NT2/D1 (cell line): Measurements from ENCODE around the gene SORCS3.

Experiments used
- DNase-seq: peaks from one replicate; pipeline ENCODE4 v3.0.0-alpha.2; 2011; ENCODE audit warnings: low read depth, low spot score
- H3K27me3 ChIP-seq: 2 replicates; pipeline ENCODE4 v1.6.0; 2011; ENCODE audit warnings: mild to moderate bottlenecking; ENCODE audit not compliant: insufficient read length, insufficient read depth
- H3K36me3 ChIP-seq: 2 replicates; pipeline ENCODE4 v1.6.1; 2011; ENCODE audit warnings: mild to moderate bottlenecking, low read length, mixed read lengths; ENCODE audit not compliant: insufficient read depth, insufficient read length
- H3K4me1 ChIP-seq: 2 replicates; pipeline ENCODE4 v1.5.1; 2011; ENCODE audit not compliant: insufficient read depth, insufficient read length
- H3K4me3 ChIP-seq: 2 replicates; pipeline ENCODE4 v1.5.1; 2011; ENCODE audit warnings: low read depth; ENCODE audit not compliant: insufficient read length
- H3K9ac ChIP-seq: 2 replicates; pipeline ENCODE4 v1.6.0; 2011; ENCODE audit warnings: low read depth; ENCODE audit not compliant: insufficient read length
- H3K9me3 ChIP-seq: 2 replicates; pipeline ENCODE4 v1.5.1; 2011; ENCODE audit warnings: mild to moderate bottlenecking, low read length; ENCODE audit not compliant: insufficient read depth
- SUZ12 ChIP-seq: IDR thresholded peaks from 2 replicates; pipeline ENCODE4 v1.6.1; 2011; ENCODE audit not compliant: insufficient read length, insufficient read depth; ENCODE audit errors: extremely low read depth
- YY1 ChIP-seq: IDR thresholded peaks from 2 replicates; pipeline ENCODE4 v1.6.1; 2011; ENCODE audit not compliant: insufficient read length, insufficient read depth
- ZNF274 ChIP-seq: IDR thresholded peaks from 2 replicates; pipeline ENCODE4 v1.6.1; 2011; ENCODE audit warnings: mild to moderate bottlenecking, low read depth, low read length

SORCS3 gene

DNA sequence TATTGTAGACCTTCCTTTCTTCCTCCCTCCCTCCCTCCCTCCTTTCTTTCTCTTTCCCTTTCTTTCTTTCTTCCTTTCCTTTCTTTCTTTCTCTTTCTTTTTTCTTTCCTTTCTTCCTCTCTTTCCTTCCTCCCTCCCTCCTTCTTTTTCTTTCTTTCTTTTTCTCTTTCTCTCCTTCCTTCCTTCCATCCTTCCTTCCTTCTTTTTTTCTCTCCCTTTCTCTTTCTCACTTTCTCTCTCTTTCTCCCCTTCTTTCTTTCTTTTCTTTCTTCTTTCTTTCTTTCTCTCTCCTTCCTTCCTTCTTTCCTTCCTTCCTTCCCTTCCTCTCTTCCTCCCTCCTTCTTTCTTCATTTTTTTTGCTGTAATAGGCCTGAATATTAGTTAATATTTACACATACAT lies 638.0 kb downstream of the SORCS3 start:
- no peak overlapping the region for H3K9ac ChIP-seq
- no peak overlapping the region for H3K4me3 ChIP-seq
- H3K27me3 ChIP-seq: no peaks in the 10 kb centered on the region
- no peaks in the 10 kb centered on the region for H3K36me3 ChIP-seq
- no peak for TF ChIP-seq SUZ12
- TF ChIP-seq ZNF274: no peak
- TF ChIP-seq YY1: no peak
- DNase-seq: no peak
- H3K4me1 ChIP-seq: no peaks in the 10 kb centered on the region
- H3K9me3 ChIP-seq: no peaks in the 10 kb centered on the region

DNA sequence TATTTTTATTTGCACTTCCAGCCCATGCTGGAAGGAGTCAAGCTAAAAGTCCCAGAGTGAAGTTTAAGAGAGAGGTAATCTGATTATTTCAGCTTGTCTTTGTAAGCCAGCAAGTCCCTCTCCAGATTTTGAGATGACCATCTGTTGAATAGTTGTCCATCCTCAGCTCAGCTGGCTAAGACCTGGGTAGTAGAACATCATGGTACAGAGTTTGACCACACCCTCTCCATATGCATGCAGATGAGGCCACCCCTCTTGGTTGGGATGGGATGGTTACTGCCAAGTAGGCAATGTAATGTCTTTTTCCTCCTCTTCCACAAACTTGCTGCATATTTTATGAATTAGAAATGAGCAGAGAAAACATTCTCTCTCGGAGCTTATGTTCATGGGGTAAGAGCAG lies 639.8 kb downstream of the SORCS3 start:
- Histone ChIP-seq H3K4me3 (no peak overlapping the region), H3K9ac (no peak overlapping the region), H3K27me3 (no peaks in the 10 kb centered on the region), H3K36me3 (no peaks in the 10 kb centered on the region), H3K9me3 (no peaks in the 10 kb centered on the region), H3K4me1 (no peaks in the 10 kb centered on the region)
- TF ChIP-seq SUZ12 (no peak), ZNF274 (no peak), YY1 (no peak)
- DNase-seq: no peak

DNA sequence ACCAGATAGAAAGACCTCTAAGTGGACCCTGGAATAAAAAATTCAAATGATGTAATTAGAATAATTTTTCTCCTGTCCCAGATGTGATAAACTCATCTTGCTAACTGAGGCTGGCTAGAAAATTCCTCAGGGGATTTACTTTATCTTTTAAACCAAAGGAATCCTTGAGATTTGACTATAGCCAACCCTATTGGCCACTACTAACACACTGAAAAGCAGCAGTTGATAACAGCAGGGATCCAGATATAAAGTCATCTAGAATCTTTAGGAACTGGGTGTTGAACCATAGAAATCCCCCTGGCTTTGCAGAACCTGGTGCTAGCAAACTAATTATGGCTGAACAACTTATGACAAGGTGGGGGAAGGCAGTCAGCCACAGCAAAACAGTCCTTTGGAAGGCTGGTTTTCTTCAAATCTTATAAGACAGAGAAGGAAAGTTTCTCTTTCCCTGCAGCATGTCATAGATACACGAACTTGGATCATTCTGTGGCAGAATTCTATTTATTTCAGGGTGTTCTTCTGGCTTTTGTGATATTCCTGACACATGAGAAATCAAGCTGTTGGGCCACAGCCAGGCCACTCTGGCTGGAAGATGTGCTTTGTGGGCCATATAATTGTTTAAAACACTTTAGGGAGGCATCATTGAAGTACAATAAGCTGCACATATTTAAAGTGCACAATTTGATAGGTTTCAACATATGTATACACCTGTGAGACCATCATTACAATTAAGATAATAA lies 643.6 kb downstream of the SORCS3 start:
- H3K27me3 ChIP-seq: no peaks in the 10 kb centered on the region
- no peak for DNase-seq
- no peak for TF ChIP-seq SUZ12
- TF ChIP-seq YY1: no peak
- no peak for TF ChIP-seq ZNF274
- H3K9ac ChIP-seq: no peak overlapping the region
- no peaks in the 10 kb centered on the region for H3K9me3 ChIP-seq
- H3K4me3 ChIP-seq: no peak overlapping the region
- H3K4me1 ChIP-seq: no peaks in the 10 kb centered on the region
- no peaks in the 10 kb centered on the region for H3K36me3 ChIP-seq

DNA sequence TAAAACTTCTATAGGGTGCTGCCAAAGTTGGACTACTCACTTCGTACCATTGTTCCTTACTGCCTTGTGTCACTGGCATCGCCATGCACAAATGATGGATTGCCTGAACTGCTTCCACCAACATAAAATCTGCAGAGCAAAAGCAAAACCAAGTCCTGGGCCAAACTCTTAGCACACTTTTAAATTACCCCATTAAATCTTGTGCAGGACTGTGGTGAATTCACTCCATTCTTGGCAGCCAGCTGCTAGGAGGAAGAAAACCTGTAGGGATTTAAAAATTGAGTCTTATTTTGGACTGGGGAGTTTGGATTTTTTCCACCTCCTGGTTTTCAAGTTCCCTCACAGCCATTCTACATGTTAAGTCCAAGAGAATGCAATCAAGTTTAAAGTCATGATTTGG lies 646.9 kb downstream of the SORCS3 start:
- no peak overlapping the region for H3K4me3 ChIP-seq
- DNase-seq: no peak
- H3K36me3 ChIP-seq: no peaks in the 10 kb centered on the region
- no peaks in the 10 kb centered on the region for H3K27me3 ChIP-seq
- H3K9ac ChIP-seq: no peak overlapping the region
- no peaks in the 10 kb centered on the region for H3K9me3 ChIP-seq
- TF ChIP-seq SUZ12: no peak
- TF ChIP-seq YY1: no peak
- no peak for TF ChIP-seq ZNF274
- no peaks in the 10 kb centered on the region for H3K4me1 ChIP-seq

DNA sequence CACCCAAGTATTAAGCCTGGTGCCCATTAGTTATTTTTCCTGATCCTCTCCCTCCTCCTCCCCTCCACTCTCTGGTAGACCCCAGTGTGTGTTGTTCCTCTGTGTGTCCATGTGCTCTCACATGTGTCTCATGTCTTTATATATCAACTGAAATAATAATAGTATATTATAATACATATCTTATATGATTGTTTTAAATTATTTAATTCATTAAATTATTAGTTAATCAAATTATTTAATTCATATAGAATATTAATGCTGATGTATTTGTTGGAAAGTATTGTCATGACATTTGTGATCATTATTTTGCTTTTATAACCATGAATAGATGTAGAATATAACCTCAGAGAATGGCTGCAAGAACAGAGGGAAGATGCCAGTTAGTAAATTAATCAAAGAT lies 647.5 kb downstream of the SORCS3 start:
- no peak for TF ChIP-seq YY1
- TF ChIP-seq SUZ12: no peak
- TF ChIP-seq ZNF274: no peak
- DNase-seq: no peak
- no peaks in the 10 kb centered on the region for H3K36me3 ChIP-seq
- H3K27me3 ChIP-seq: no peaks in the 10 kb centered on the region
- H3K4me1 ChIP-seq: no peaks in the 10 kb centered on the region
- no peaks in the 10 kb centered on the region for H3K9me3 ChIP-seq
- no peak overlapping the region for H3K4me3 ChIP-seq
- no peak overlapping the region for H3K9ac ChIP-seq

DNA sequence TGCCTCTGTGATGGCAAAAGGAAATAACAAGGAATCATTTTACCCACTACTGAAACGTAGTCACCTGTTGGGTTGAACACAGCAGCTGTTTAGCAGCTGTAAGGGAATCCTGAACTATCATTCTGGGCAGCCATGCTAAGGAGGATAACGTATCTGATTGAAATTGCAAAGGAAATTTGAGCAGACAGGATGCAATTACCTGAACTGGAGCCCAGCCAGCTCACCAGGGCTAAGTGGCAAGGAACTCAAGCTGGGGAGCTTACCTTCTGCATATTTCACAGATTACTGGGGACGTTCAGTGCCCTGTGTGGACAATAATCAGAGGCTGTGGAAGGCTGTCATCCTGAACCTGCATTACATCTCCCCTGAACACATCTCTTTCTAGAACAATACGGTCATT lies 650.5 kb downstream of the SORCS3 start:
- DNase-seq: no peak
- no peak overlapping the region for H3K9ac ChIP-seq
- TF ChIP-seq ZNF274: no peak
- no peak for TF ChIP-seq SUZ12
- TF ChIP-seq YY1: no peak
- H3K36me3 ChIP-seq: no peaks in the 10 kb centered on the region
- H3K4me3 ChIP-seq: no peak overlapping the region
- no peaks in the 10 kb centered on the region for H3K9me3 ChIP-seq
- no peaks in the 10 kb centered on the region for H3K27me3 ChIP-seq
- no peaks in the 10 kb centered on the region for H3K4me1 ChIP-seq

DNA sequence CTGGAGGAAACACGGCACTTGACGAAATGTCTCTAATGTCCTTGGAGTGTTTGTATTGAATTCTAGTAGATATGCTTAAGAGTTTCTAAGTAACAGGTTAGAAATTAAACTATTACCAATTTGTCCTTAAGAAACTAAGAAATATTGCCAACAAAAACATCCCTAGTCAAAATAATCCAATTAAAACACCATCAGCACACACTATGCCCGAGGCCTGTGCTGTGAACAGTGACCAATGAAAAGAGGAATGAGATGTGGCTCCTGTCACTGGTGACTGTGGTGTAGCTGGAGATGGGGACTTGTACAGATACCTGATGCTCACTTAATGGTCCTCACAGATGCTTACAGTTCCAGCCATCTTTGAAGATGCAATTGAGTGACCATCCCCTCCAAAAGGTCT lies 651.1 kb downstream of the SORCS3 start:
- no peaks in the 10 kb centered on the region for H3K36me3 ChIP-seq
- DNase-seq: no peak
- no peak for TF ChIP-seq YY1
- no peak for TF ChIP-seq ZNF274
- no peak for TF ChIP-seq SUZ12
- H3K4me1 ChIP-seq: no peaks in the 10 kb centered on the region
- no peak overlapping the region for H3K9ac ChIP-seq
- H3K9me3 ChIP-seq: no peaks in the 10 kb centered on the region
- no peak overlapping the region for H3K4me3 ChIP-seq
- no peaks in the 10 kb centered on the region for H3K27me3 ChIP-seq
